Forelimb muscle (tissue), 1 donor: Measurements from ENCODE around the gene ATRAID. TPM values are rescaled to one million over a fixed set of nuclear protein-coding genes. Genes with fewer than 3 reads are reported as not detected.

Source experiments
- DNase-seq: peaks from one replicate; pipeline ENCODE4 v3.0.0-alpha.2; 2013; ENCODE audit warnings: low read depth
- polyA plus RNA-seq: library from polyadenylated mRNA; unstranded; fragments of 120-200 nt; gene quantifications from one replicate; pipeline ENCODE4 v1.2.1, GENCODE V29; 2013; ENCODE audit not compliant: insufficient read length

Gene ATRAID
- polyA plus RNA-seq, 1 donor: 85.3 TPM

DNA sequence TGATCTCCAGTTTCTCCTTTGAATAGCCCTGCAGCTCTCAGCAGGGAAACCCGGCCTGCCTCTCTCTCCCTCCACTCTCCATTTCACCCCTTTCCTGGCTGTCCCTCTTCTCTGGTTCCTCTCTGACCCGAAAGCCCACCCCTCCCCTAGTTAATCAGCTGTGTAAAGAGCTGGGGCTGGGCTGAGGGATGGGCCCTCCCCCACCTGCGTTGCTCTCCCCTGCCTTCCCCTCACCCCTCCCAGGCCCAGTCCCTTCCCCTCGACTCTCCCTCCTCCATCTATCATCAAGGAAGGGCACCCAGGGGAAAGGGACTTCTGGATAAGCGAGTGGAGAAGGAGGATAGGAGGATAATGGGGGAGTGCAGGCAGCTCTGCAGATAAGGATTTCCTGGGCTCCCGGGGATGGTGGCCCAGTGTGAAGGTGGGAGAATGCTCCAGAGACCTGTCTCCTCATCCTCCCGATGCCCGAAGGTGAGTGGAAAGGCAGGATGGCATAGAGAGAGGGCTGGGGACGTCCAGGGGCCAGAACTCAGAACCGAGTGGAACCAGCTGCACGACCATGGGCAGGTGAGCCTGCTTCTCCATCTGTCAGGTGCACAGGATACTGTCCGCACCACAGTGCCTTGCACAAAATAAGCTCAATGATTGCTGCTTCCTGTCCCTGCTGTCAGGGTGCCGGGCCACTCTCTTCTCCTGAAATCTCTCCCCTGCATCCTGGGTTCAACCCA is 39.0 kb downstream of the ATRAID start:
- DNase-seq: no peak

DNA sequence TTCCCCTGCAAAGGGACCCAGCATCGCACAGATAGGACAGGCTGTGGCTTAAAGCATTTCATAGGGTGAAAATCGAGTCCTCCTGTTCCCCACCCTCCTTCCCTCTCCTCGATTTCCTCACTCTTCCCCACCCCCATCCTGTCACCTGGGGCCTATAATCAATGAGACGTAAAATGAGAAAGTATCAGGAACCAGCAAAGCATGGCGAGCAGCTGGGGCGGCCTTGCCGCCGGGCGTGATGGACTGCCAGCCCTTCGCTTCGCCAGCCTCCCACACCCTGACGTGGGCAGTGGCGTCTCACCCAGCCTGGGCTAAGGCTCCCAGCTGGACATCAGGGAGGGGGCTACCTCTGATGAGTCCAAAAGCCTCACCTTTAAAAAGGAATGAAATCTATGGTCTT is 39.9 kb downstream of the ATRAID start:
- no peak for DNase-seq

DNA sequence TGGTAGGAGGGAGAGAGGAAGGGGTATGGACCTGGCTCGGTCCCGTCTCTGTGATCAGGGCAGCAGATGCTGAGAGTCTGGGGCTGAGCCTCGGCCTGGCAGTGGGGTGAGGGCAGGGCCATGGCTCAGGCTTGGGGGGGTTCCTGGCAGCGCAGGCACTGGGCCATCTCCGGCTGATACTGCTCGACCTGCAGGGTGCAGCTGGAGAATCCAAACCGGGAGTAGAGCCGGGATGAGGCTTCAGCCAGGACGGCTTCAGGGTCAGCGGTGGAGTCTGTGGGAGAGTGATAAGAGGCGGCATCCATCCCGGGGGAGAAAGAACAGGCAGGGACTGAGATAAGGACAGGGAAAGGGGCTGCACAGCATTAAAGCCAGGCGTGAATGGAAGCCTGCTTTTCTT is 43.3 kb downstream of the ATRAID start:
- DNase-seq: no peak

DNA sequence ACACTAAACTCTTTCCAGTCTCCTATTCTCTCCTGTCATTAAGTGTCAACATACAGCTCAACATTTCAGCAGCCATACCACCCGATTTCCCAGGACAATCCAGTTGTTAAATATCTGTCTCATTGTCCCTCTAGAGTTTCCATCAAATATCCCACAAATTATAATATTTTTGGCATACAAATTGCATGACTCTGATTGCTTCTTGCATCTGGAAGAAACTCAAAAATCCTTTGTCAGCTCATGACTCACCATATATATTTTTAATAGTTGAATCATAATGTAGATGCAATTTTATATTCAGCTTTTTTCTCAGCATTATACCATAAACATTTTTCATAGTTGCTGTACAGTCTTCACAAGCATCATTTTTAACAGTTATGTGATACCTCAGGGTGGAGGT is 43.8 kb downstream of the ATRAID start:
- DNase-seq: no peak

DNA sequence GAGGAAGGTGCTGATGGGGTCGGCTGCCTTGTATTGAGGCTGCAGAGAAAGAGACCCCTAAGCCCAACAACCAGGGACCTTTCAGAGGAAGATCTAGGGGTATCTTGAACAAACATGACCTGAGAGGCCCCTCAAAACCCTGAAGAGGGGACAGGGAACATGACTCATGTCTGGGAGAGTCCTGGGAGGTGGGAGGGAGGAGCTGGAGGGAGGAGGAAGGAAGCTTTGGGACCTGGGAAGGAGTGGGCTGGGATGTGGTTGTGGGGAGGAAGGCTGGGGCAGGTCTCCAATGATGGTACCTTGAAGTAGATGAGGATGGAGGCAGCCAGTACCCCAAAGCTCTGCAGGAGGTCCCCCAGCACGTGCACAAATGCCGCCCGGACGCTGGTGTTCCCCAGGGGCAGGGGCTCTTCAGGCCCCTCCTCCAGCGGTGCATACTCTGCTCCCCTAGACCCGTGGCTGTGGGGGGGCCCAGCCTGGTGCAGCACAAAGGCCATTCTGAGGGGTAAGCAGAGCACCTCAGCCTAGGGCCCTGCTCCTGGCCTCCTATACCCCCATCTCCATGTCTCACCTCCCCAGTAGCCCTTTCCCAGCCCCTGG is 45.1 kb downstream of the ATRAID start:
- DNase-seq: no peak

DNA sequence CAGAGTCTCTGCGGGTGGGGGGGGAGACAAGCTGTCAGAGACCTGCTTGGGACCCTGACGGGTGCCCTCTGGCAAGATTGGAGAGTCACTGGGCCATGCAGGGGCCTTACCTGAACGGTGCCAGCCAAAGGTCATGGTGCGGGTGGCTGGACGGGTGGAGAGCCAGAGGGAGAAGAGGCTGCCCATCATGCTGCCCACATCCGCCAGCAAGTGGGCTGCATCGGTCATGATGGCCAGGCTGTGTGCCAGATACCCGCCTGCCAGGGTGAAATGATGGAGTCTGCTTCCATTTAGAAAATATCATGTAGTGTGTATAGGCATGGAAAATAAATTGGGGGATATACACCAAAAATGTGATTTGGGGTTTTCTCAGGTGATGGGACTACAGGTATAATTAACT is 46.2 kb downstream of the ATRAID start:
- DNase-seq: no peak

DNA sequence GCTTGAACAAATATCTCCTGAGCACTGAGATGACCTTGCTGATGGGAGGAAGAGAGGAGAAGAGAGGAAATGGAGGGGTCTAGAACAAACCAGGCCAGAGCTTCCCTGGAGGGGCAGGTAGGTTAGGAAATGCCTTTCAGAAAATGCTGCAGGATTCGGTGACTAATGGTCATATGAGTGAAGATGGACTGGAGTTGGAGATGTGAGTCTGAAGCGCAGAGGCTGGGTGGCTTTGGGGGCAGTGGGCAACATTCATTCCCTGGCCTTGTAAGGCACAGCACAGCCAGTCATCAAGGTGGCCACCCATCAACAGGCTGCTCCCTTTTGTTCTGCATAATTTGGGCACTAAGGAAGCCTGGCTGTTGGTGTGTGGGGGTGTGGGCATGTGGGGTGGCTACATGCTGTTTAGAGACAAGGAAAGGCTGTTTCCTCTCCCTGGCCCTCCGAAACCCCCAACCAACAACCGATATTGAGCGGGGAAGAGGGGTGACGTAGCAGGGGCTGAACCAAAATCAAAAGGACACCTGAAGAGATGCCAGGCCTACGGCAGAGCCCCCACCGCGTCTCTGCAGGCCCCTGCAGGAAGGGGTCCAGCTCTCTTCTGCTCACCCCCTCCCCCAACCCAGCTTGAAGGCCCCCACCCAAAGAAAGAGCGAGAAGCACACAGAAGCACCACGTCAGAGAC is 49.5 kb downstream of the ATRAID start:
- DNase-seq: no peak

DNA sequence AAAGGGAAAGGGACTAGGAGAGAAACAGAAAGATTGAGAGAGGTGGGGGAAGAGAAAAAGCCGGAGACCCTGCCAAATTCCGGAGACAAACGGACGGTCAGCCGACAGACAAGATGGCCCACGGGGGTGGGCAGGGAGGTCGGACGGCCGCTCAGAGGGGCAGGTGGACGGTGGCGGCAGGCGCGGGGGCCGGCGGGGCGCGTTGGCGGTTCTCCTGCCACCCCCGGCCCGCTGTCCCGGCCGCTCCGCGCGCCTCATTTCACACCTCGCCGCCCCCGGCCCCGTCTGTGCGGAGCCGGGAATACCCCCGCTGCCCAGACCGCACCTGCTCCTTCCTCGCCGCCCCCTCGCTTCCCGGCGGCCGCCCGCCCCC is 50.1 kb downstream of the ATRAID start:
- no peak for DNase-seq

DNA sequence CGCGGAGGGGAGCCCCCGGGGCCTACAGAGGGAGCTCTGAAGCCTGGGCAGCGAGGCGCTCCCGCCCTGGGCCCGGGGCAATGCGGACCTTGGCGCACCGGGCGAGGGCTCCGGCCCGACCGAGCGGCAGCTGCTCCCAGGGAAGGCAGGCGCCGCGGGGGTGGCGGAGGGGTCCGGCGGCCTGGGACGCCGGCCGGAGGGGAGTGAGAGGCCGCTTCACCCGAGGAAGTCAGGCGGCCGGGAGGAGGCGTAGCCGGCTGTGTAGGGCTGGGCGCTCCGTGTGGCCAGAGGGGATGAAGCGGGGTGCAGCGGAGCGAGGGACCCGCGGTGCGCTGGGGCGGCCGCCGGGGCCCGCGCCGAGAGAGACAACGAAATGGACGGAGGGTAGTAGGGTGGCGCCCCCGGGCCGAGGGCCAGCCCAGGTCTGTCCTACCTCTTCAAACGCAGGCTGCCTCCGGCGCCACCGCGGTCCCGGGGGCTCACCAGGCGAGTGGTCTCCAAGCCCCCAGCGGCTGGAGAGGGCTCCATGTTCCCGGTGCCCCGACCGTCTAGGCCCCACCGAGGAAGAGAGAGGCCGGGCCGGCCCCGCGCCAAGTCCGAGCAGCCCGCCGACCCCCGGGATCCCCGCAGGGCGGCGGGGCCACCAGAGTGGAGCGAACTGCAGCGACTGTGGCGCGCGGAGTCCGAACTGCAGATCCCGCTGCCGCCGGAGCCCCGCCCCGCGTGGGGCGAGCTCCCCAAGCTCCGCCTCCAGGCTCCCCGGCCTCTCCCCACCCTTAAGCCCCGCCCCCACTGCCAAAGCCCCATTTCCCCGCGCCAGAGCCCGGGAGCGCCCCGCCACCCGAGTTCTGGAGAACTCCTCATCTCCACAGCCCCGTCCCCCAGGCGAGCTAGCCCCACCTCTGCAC is 50.8 kb downstream of the ATRAID start, which contains the start of gene SLC30A3:
Gene SLC30A3 (minus strand): TSS at position 669 of the 908 bp plus-strand sequence. CDS start 141 bp downstream, at position 528.
- DNase-seq: no peak

DNA sequence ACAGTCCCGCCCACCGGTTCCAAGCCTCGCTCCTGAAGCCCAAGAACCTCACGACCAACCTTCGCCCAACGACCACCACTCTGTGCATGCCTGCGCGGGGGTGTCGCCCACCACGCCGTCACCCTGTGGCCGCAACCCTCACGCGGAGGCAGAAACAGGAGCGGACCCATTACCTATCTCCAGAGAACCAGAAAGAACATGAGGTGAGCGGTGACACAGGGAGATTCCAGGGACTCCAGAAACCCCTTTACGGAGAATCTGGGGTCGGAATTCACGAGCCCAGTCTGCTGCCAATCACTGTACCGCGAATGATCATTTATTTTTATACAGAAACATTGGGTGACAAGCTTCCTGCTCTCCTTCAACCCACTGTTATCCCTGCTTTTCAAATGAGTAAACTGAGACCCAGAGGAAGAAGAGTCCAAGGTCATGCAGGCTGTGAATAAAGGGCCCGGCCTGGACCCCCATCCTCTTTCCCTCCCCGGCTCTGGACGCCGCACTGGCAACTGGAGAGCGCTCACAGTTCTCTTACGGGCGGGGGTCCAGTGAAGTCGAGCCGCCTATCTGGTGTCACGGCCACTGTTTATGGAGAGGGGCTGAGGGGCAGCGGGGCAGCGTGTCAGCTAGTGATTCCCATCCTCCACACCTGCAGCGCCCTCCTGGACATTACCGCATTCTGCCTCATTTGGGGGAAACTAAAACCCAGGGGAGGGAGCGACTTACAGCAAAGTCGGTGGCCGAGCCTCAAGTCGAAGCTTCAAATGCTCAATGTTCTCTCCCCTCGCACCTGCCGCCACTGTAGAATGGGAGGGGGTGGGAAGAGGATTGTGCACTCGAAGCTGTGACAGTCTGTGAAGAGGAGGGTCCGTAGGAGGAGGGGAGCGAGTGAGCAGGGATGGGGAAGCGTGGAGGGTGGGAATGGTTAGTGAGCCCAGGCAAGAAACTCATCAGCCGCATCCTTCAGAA is 51.7 kb downstream of the ATRAID start:
- DNase-seq: no peak

DNA sequence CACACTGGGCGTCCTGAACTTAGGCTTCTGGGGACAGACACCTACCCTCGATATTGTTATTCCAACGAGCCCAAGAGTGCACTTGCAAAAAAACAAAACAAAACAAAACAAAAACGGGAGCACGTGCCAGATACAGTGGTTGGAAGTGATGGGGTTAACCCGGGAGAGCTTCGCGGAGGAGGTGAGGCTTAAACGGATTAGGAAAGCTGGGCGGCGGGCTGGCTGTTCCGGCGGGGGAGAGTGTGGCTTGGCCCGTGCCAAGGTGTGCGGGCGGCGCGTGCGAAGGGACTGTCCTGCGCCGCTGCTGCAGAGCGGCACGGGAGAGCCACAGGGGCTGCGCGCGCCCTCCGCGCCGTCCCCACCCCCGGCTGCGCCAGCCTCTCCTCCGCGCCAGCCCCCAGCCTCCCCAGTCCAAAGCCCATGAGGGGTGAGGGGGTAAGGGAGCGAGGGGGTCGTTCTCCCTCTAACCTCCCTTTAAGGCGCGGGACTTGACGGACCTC is 52.5 kb downstream of the ATRAID start:
- DNase-seq: no peak

DNA sequence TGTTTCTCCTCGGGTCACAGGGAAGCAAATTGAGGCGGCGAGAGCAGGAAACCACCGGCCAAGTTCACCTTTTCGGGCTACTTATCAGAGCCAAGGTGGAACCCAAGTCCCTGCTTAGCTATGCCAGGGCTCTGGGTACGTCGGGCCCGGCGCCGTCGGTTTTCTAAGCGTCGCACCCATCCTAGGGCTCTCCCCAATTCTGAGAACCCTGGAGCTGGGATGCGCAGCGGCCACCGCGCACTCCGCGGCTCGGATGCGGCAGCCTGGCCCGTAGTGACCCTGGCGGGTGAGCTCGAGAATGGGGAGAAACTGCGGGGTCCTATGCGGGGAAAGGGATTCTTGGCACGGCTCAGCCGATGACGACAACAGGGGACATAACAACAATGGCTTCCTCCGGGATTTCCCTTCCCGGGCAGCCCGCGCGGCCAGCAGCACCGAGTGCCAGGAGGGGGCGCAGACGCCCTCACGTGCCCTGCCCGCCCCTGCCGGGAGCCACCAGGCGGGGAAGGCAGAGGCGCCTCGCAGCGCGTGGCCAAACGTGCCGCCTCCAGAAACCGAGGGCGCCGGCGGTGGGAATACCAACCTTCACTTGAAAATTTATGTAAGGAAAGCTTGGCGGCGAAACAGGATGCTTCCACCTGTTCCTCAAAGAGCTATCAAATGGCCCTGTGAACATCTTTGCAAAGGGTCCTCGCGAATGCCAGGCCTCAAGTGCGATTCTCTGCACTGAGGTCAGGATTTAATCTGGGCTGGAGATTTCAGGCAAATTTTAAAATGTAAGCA is 53.1 kb downstream of the ATRAID start:
- no peak for DNase-seq

DNA sequence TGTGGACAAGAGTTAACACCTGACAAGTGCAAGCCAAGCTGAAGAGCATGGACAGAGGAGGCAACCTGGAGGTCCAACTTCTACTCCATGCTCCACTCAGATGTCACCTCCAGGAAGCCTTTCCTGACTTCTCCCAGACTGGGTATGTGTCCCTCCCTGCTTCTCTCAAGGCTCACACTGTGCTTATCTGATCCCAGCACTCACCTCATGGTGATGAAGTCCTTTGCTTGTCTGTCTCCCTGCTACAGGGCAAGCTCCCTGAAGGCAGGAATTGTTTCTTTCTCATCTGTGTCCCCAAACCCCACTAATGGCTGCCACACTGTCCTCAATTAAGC is 53.7 kb downstream of the ATRAID start:
- no peak for DNase-seq

Other genes with a start within 250 kb of the ATRAID start
- gene MAPRE3, start 241.4 kb upstream of the ATRAID start, polyA plus RNA-seq: 28.0 TPM
- 68.0 TPM for gene TMEM214, start 179.1 kb upstream of the ATRAID start, polyA plus RNA-seq
- gene AGBL5, start 160.4 kb upstream of the ATRAID start, polyA plus RNA-seq: 17.2 TPM
- 228 TPM for gene OST4, start 140.4 kb upstream of the ATRAID start, polyA plus RNA-seq
- 61.4 TPM for gene EMILIN1, start 133.4 kb upstream of the ATRAID start, polyA plus RNA-seq
- gene KHK, start 125.3 kb upstream of the ATRAID start, polyA plus RNA-seq: 1.9 TPM
- gene CGREF1, start 92.9 kb upstream of the ATRAID start, polyA plus RNA-seq: 1.0 TPM
- 0.49 TPM for gene ABHD1, start 88.2 kb upstream of the ATRAID start, polyA plus RNA-seq
- 35.4 TPM for gene PREB, start 77.4 kb upstream of the ATRAID start, polyA plus RNA-seq
- not detected for gene PRR30, start 72.6 kb upstream of the ATRAID start, polyA plus RNA-seq
- gene TCF23, start 63.0 kb upstream of the ATRAID start, polyA plus RNA-seq: 0.49 TPM
- 19.3 TPM for gene SLC5A6, start 227 bp downstream of the ATRAID start, polyA plus RNA-seq
- 26.9 TPM for gene CAD, start 5.3 kb downstream of the ATRAID start, polyA plus RNA-seq
- gene SLC30A3, start 51.0 kb downstream of the ATRAID start, polyA plus RNA-seq: 0.85 TPM
- 0.24 TPM for gene DNAJC5G, start 63.4 kb downstream of the ATRAID start, polyA plus RNA-seq
- gene TRIM54, start 70.4 kb downstream of the ATRAID start, polyA plus RNA-seq: 105 TPM
- 1.9 TPM for gene UCN, start 96.4 kb downstream of the ATRAID start, polyA plus RNA-seq
- gene MPV17, start 111.1 kb downstream of the ATRAID start, polyA plus RNA-seq: 44.9 TPM
- gene GTF3C2, start 144.7 kb downstream of the ATRAID start, polyA plus RNA-seq: 27.0 TPM
- gene EIF2B4, start 158.3 kb downstream of the ATRAID start, polyA plus RNA-seq: 32.7 TPM
- 71.2 TPM for gene SNX17, start 158.6 kb downstream of the ATRAID start, polyA plus RNA-seq
- gene ZNF513, start 168.7 kb downstream of the ATRAID start, polyA plus RNA-seq: 14.2 TPM
- gene PPM1G, start 197.6 kb downstream of the ATRAID start, polyA plus RNA-seq: 53.7 TPM
- 118 TPM for gene NRBP1, start 216.6 kb downstream of the ATRAID start, polyA plus RNA-seq
- 1.8 TPM for gene KRTCAP3, start 230.3 kb downstream of the ATRAID start, polyA plus RNA-seq